Mesothelial cell of epicardium (in vitro differentiated cells): ENCODE data around the gene TMEM69. TPM values are rescaled to one million over a fixed set of nuclear protein-coding genes. Genes with fewer than 3 reads are reported as not detected.
A peak's percentile ranks its signal among the peaks of the same experiment; 100 is the strongest.
"Not testable (repeated sequence)": the region's sequence is repeated elsewhere in the genome, so short reads cannot be mapped to it uniquely, and the experiment has no call there.

ENCODE experiments used
- DNase-seq, 2 experiments: peaks; one replicate each; pipeline ENCODE4 v3.0.0; 2021; ENCODE audit warnings: low spot score in 2 of 2; ENCODE audit not compliant: unreplicated experiment in 2 of 2
- H3K27ac Mint-ChIP-seq: 2 replicates; pipeline ENCODE4 v1.8.0; 2021; ENCODE audit warnings: mixed read lengths
- H3K27me3 Mint-ChIP-seq: 2 replicates; pipeline ENCODE4 v1.8.0; 2021; ENCODE audit warnings: low read depth, mixed read lengths
- H3K36me3 Mint-ChIP-seq: 2 replicates; pipeline ENCODE4 v1.8.0; 2021; ENCODE audit warnings: mixed read lengths
- H3K4me1 Mint-ChIP-seq: 2 replicates; pipeline ENCODE4 v1.8.0; 2021; ENCODE audit warnings: mixed read lengths
- H3K4me3 Mint-ChIP-seq: 2 replicates; pipeline ENCODE4 v1.8.0; 2021; ENCODE audit warnings: mild to moderate bottlenecking, moderate library complexity, mixed read lengths
- H3K9me3 Mint-ChIP-seq: 2 replicates; pipeline ENCODE4 v1.8.0; 2021; ENCODE audit warnings: mixed read lengths
- CTCF ChIP-seq: fragments of 200-600 bp; sonication (generic); IDR thresholded peaks from one replicate; pipeline ENCODE4 v1.5.0; 2021; ENCODE audit warnings: antibody characterized with exemption; ENCODE audit not compliant: unreplicated experiment
- total RNA-seq: library from RNA; stranded (reverse); gene quantifications from 3 replicates; pipeline ENCODE4 v1.2.1, GENCODE V29; 2021

Gene TMEM69
- total RNA-seq, 1 donor from 2014 or later, result 28.7 TPM

- no peaks in the 10 kb centered on the region for H3K9me3 Mint-ChIP-seq
- H3K27ac Mint-ChIP-seq, result peak overlapping the region; percentile 15
- no peak for DNase-seq
- H3K36me3 Mint-ChIP-seq, result peaks cover 5% of the 10 kb centered on the region
- TF ChIP-seq CTCF, result no peak
- H3K4me1 Mint-ChIP-seq, result peaks cover 7% of the 10 kb centered on the region
- H3K27me3 Mint-ChIP-seq, result no peaks in the 10 kb centered on the region
- no peak overlapping the region for H3K4me3 Mint-ChIP-seq
Measured at GRCh38 chr1:45669859-45670655, 17.9 kb upstream of the TMEM69 start.

GRCh38 chr1:45673956-45674355 lies 14.0 kb upstream of the TMEM69 start:
- TF ChIP-seq CTCF, result no peak
- Mint-ChIP-seq H3K4me1 (peaks cover 16% of the 10 kb centered on the region), H3K4me3 (no peak overlapping the region), H3K36me3 (peaks cover 1% of the 10 kb centered on the region), H3K9me3 (no peaks in the 10 kb centered on the region), H3K27me3 (no peaks in the 10 kb centered on the region), H3K27ac (peak overlapping the region; percentile 34)
- no peak for DNase-seq

- Mint-ChIP-seq H3K4me3 (no peak overlapping the region), H3K27me3 (no peaks in the 10 kb centered on the region), H3K27ac (no peak overlapping the region), H3K9me3 (no peaks in the 10 kb centered on the region), H3K36me3 (peaks cover 1% of the 10 kb centered on the region), H3K4me1 (peaks cover 19% of the 10 kb centered on the region)
- TF ChIP-seq CTCF, result no peak
- no peak for DNase-seq
Measured at GRCh38 chr1:45674478-45674877, 13.5 kb upstream of the TMEM69 start.

- not testable (repeated sequence) for DNase-seq, H3K9me3 Mint-ChIP-seq, H3K27ac Mint-ChIP-seq, H3K4me3 Mint-ChIP-seq, H3K36me3 Mint-ChIP-seq, H3K27me3 Mint-ChIP-seq
- H3K4me1 Mint-ChIP-seq, result peaks cover 22% of the 10 kb centered on the region
Measured at GRCh38 chr1:45676553-45676952, 11.4 kb upstream of the TMEM69 start.

- H3K4me1 Mint-ChIP-seq, result peaks cover 31% of the 10 kb centered on the region
- H3K36me3 Mint-ChIP-seq, result peaks cover 1% of the 10 kb centered on the region
- H3K4me3 Mint-ChIP-seq, result no peak overlapping the region
- no peak for DNase-seq
- H3K27me3 Mint-ChIP-seq, result no peaks in the 10 kb centered on the region
- H3K9me3 Mint-ChIP-seq, result no peaks in the 10 kb centered on the region
- no peak overlapping the region for H3K27ac Mint-ChIP-seq
- TF ChIP-seq CTCF, result no peak
Measured at GRCh38 chr1:45677751-45678245, 10.2 kb upstream of the TMEM69 start.

GRCh38 chr1:45678489-45678888 lies 9.5 kb upstream of the TMEM69 start:
- Mint-ChIP-seq H3K27me3 (no peaks in the 10 kb centered on the region), H3K36me3 (peaks cover 1% of the 10 kb centered on the region), H3K27ac (no peak overlapping the region), H3K9me3 (no peaks in the 10 kb centered on the region), H3K4me3 (no peak overlapping the region), H3K4me1 (peaks cover 32% of the 10 kb centered on the region)
- TF ChIP-seq CTCF, result no peak
- DNase-seq, result no peak
